Mesenchymal stem cell (in vitro differentiated cells and primary cell): ENCODE results near the gene OR6B1.
A peak's percentile ranks its signal among the peaks of the same experiment; 100 is the strongest.

Experiments used
- DNase-seq: peaks from one replicate; pipeline ENCODE4 v3.0.0-alpha.2; 2013
- H2AFZ ChIP-seq: one replicate; pipeline ENCODE4 v1.6.1; 2013; ENCODE audit warnings: low read depth, mild to moderate bottlenecking, control low read depth, inconsistent platforms, low read length, moderate library complexity
- H2AK5ac ChIP-seq: 2 replicates; pipeline ENCODE4 v1.6.1; 2013; ENCODE audit warnings: low read length, moderate library complexity, mild to moderate bottlenecking, inconsistent platforms; ENCODE audit not compliant: severe bottlenecking
- H2BK120ac ChIP-seq: one replicate; pipeline ENCODE4 v1.6.1; 2013; ENCODE audit warnings: low read depth, mild to moderate bottlenecking, inconsistent platforms, low read length, moderate library complexity
- H2BK12ac ChIP-seq, 2 experiments: one replicate each; pipeline ENCODE4 v1.6.1; 2013; ENCODE audit warnings: inconsistent platforms in 2 of 2, low read length in 2 of 2, mild to moderate bottlenecking in 2 of 2, moderate library complexity in 2 of 2, control low read depth in 1 of 2
- H2BK15ac ChIP-seq: one replicate; pipeline ENCODE4 v1.6.1; 2013; ENCODE audit warnings: mild to moderate bottlenecking, low read depth, inconsistent platforms; ENCODE audit not compliant: poor library complexity, severe bottlenecking
- H2BK5ac ChIP-seq: 2 replicates; pipeline ENCODE4 v1.6.1; 2013; ENCODE audit warnings: low read depth, mild to moderate bottlenecking, low read length, control low read depth, inconsistent platforms; ENCODE audit not compliant: poor library complexity, severe bottlenecking
- H3K14ac ChIP-seq, 2 experiments: one replicate each; pipeline ENCODE4 v1.6.1; 2013; ENCODE audit warnings: inconsistent platforms in 2 of 2, low read length in 2 of 2, control low read depth in 1 of 2, mild to moderate bottlenecking in 1 of 2, moderate library complexity in 1 of 2
- H3K18ac ChIP-seq, 2 experiments: one replicate each; pipeline ENCODE4 v1.6.1; 2013; ENCODE audit warnings: inconsistent platforms in 2 of 2, low read length in 2 of 2, control low read depth in 1 of 2, low read depth in 1 of 2, mild to moderate bottlenecking in 1 of 2
- H3K23ac ChIP-seq, 2 experiments: one replicate each; pipeline ENCODE4 v1.6.1; 2013; ENCODE audit warnings: inconsistent platforms in 2 of 2, low read length in 2 of 2, mild to moderate bottlenecking in 2 of 2, moderate library complexity in 2 of 2, control low read depth in 1 of 2
- H3K27ac ChIP-seq: 2 replicates; pipeline ENCODE4 v1.5.1; 2013; ENCODE audit warnings: mild to moderate bottlenecking, moderate library complexity, low read length, control low read depth, inconsistent platforms; ENCODE audit not compliant: poor library complexity, severe bottlenecking
- H3K27me3 ChIP-seq, 2 experiments: 2 replicates each; pipeline versions ENCODE4 v1.6.1 to v1.7.0; 2013; ENCODE audit warnings: low read length in 2 of 2, mild to moderate bottlenecking in 2 of 2, moderate library complexity in 2 of 2, control low read depth in 1 of 2, inconsistent platforms in 1 of 2; ENCODE audit not compliant: control insufficient read depth in 1 of 2, insufficient read depth in 1 of 2
- H3K36me3 ChIP-seq, 2 experiments: 2 replicates each; pipeline versions ENCODE4 v1.6.1 to v1.7.0; 2013; ENCODE audit warnings: low read length in 2 of 2, control low read depth in 1 of 2, inconsistent platforms in 1 of 2, low read depth in 1 of 2, mild to moderate bottlenecking in 1 of 2; ENCODE audit not compliant: insufficient read depth in 2 of 2, control insufficient read depth in 1 of 2
- H3K4ac ChIP-seq, 2 experiments: one replicate each; pipeline ENCODE4 v1.6.1; 2013; ENCODE audit warnings: inconsistent platforms in 2 of 2, low read length in 2 of 2, mild to moderate bottlenecking in 2 of 2, moderate library complexity in 2 of 2, control low read depth in 1 of 2, low read depth in 1 of 2
- H3K4me1 ChIP-seq: 2 replicates; pipeline ENCODE4 v1.6.1; 2013; ENCODE audit warnings: low read depth, low read length, control low read depth; ENCODE audit not compliant: control insufficient read depth, insufficient read depth
- H3K4me2 ChIP-seq: 2 replicates; pipeline ENCODE4 v1.6.1; 2013; ENCODE audit warnings: low read length, mild to moderate bottlenecking, inconsistent platforms; ENCODE audit not compliant: poor library complexity, severe bottlenecking
- H3K4me3 ChIP-seq, 2 experiments: 2 replicates each; pipeline versions ENCODE4 v1.5.1 to v1.7.0; 2013; ENCODE audit warnings: low read length in 2 of 2, mild to moderate bottlenecking in 2 of 2, control low read depth in 1 of 2, low read depth in 1 of 2; ENCODE audit not compliant: insufficient read depth in 1 of 2
- H3K79me1 ChIP-seq: replicated peaks from 2 replicates; pipeline ENCODE4 v1.6.1; 2013; ENCODE audit warnings: mild to moderate bottlenecking, control low read depth, low read length, inconsistent platforms; ENCODE audit not compliant: poor library complexity, severe bottlenecking
- H3K9ac ChIP-seq: 2 replicates; pipeline ENCODE4 v1.7.0; 2013; ENCODE audit warnings: mild to moderate bottlenecking, low read length, moderate library complexity
- H3K9me3 ChIP-seq: 2 replicates; pipeline ENCODE4 v1.7.0; 2013; ENCODE audit warnings: mild to moderate bottlenecking, low read length; ENCODE audit not compliant: control insufficient read depth
- H4K8ac ChIP-seq: one replicate; pipeline ENCODE4 v1.6.1; 2013; ENCODE audit warnings: inconsistent platforms, mild to moderate bottlenecking, low read length, moderate library complexity
- H4K91ac ChIP-seq: one replicate; pipeline ENCODE4 v1.6.1; 2013; ENCODE audit warnings: mild to moderate bottlenecking, low read length, inconsistent platforms
- WGBS: methylation state at CpG from one replicate; pipeline ENCODE4 v1.1.7; 2013; ENCODE audit warnings: mixed read lengths; 5-methylcytosine and 5-hydroxymethylcytosine counted together

Gene OR6B1

DNA sequence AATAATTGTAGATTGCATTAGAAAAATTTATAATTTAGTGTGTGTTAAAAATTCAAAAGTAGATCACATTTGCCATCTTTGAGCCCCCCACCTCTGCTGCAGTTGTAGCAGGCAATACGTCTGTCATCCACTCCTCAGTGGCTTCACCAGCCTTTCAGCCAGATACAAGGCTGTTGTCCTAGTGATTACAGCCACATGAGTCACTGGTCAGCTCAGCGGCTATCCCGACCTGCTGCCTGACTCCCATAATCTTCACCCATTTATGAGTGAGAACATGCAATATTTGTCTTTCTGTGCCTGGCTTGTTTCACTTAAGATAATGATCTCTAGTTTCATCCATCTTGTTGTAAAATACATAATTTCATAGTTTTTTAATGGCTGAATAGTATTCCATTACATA lies 57.8 kb downstream of the OR6B1 start:
- Histone ChIP-seq H3K27me3 (no peaks in the 10 kb centered on the region), H3K4me3 (no peak overlapping the region), H2BK15ac (no peak overlapping the region), H3K4me1 (no peaks in the 10 kb centered on the region), H3K4ac (no peak overlapping the region), H4K8ac (no peak overlapping the region), H3K18ac (no peak overlapping the region), H3K27ac (no peak overlapping the region), H3K79me1 (no peaks in the 10 kb centered on the region), H3K23ac (no peak overlapping the region), H3K9me3 (peaks cover 4% of the 10 kb centered on the region), H2BK12ac (no peak overlapping the region), H3K36me3 (no peaks in the 10 kb centered on the region), H2AFZ (no peak overlapping the region), H4K91ac (no peak overlapping the region), H2AK5ac (no peak overlapping the region), H3K9ac (no peak overlapping the region), H3K4me2 (no peak overlapping the region), H2BK120ac (no peak overlapping the region), H2BK5ac (no peak overlapping the region), H3K14ac (no peak overlapping the region)
- 47% methylated on average over 1 of the region's 3 CpGs for WGBS
- peak; percentile 6 for DNase-seq
